ENCODE measurements around the gene BCL2L11. TPM values are rescaled to one million over a fixed set of nuclear protein-coding genes. Genes with fewer than 3 reads are reported as not detected.

BCL2L11 gene
- total RNA-seq, 1 donor = 2.2 TPM

GRCh38 chr2:111167076-111167862 is 46.6 kb downstream of the BCL2L11 start:
- no peak overlapping the region for H3K4me3 ChIP-seq (ENCODE audit: low read depth, low read length)
- no peak for DNase-seq (ENCODE audit: low read depth)
- no peak for TF ChIP-seq CTCF (IDR thresholded peaks at IDR 0.05; ENCODE audit: insufficient read depth, low read length)

- no peak overlapping the region for H3K4me3 ChIP-seq (ENCODE audit: low read depth, low read length)
- no peak for TF ChIP-seq CTCF (IDR thresholded peaks at IDR 0.05; ENCODE audit: insufficient read depth, low read length)
- DNase-seq (ENCODE audit: low read depth) = no peak
Observed at GRCh38 chr2:111167863-111168162, 47.1 kb downstream of the BCL2L11 start.

- TF ChIP-seq CTCF (IDR thresholded peaks at IDR 0.05; ENCODE audit: insufficient read depth, low read length) = no peak
- H3K4me3 ChIP-seq (ENCODE audit: low read depth, low read length) = no peak overlapping the region
- peak; percentile 70 for DNase-seq (ENCODE audit: low read depth)
Observed at GRCh38 chr2:111168528-111169239, 48.0 kb downstream of the BCL2L11 start.

GRCh38 chr2:111169268-111169667 is 48.6 kb downstream of the BCL2L11 start:
- H3K4me3 ChIP-seq (ENCODE audit: low read depth, low read length) = no peak overlapping the region
- DNase-seq (ENCODE audit: low read depth) = no peak
- no peak for TF ChIP-seq CTCF (IDR thresholded peaks at IDR 0.05; ENCODE audit: insufficient read depth, low read length)

- DNase-seq (ENCODE audit: low read depth) = no peak
- no peak overlapping the region for H3K4me3 ChIP-seq (ENCODE audit: low read depth, low read length)
- TF ChIP-seq CTCF (IDR thresholded peaks at IDR 0.05; ENCODE audit: insufficient read depth, low read length) = no peak
Observed at GRCh38 chr2:111169924-111170323, 49.2 kb downstream of the BCL2L11 start.

- no peak for TF ChIP-seq CTCF (IDR thresholded peaks at IDR 0.05; ENCODE audit: insufficient read depth, low read length)
- H3K4me3 ChIP-seq (ENCODE audit: low read depth, low read length) = no peak overlapping the region
- DNase-seq (ENCODE audit: low read depth) = no peak
Observed at GRCh38 chr2:111171337-111171930, 50.7 kb downstream of the BCL2L11 start.

Measured in fibroblast of the aortic adventitia (primary cell).